Measurements from ENCODE around the gene ERH. TPM values are rescaled to one million over a fixed set of nuclear protein-coding genes. Genes with fewer than 3 reads are reported as not detected.

The ERH gene
- 100 to 1,000 TPM; 108 to 119 (median 115) TPM for total RNA-seq
- 92.1 TPM for total RNA-seq (2013)
- total RNA-seq, result 30.8 to 175 (median 44.0) reads per million in 29 experiments

DNA sequence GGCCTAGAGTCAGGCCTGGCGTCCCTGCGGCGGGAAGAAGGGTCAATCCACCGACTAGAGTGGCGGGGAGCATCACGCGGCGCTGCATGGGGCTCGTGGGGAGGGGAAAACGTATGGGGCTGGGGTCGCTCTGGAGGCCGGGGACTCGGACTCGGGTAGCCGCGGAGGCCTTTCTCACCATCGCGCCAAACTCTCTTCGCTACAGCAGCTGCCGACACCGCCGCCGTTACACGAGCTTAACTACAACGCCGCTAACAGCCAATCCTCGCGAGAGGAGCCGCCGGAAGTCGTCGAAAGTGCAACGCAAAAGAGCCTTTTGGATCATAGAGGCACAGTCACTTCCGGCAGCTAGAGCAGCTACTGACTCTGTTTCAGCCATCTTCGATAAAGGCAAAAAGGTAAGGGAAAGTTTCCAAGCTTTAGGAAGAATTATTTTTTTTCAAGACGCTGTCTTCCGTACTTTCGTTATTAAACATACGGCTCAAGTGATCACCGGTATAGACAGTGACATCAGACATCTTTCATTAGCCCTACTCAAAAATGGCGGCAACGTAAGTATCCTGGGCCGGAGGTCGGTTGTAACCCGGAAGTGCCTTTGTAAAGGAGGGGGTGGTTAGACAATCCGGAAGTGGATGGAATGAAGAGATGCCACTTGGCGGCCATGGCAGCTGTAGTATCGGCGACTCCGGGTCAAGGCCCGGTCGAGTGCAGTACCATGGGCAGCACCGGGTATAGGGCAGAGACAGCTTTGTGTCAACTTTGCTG is at the start of gene ERH, which contains the start of gene SLC39A9:
ERH (minus strand) TSS at position 247 of the 765 bp plus-strand sequence; CDS start at position 181, 66 bp downstream.
SLC39A9 (plus strand) TSS at position 640 of the 765 bp plus-strand sequence. CDS start 678 bp downstream, outside the sequence.
- Histone ChIP-seq H3K4me1 (ENCODE audit: control insufficient read depth in 1 of 2, extremely low read depth in 1 of 2, insufficient read depth in 2 of 2, low read length in 2 of 2) (peaks cover 37 to 44% of the 10 kb centered on the region in 2 experiments), H3K27ac (ENCODE audit: low read length) (peak within 1 kb of the TSS; percentile 90), H3K9me3 (no peaks in the 10 kb centered on the region), H3K27me3 (replicated peaks in 1 of 2; ENCODE audit: control insufficient read depth in 2 of 2, extremely low read depth in 1 of 2, insufficient read depth in 2 of 2, low read length in 1 of 2) (no peaks in the 10 kb centered on the region), H3K4me3 (ENCODE audit: control insufficient read depth in 1 of 2, extremely low read depth in 1 of 2, low read length in 1 of 2) (peak within 1 kb of the TSS; percentile 96 to 99), H3K36me3 (ENCODE audit: control insufficient read depth in 2 of 2, extremely low read depth in 1 of 2, insufficient read depth in 1 of 2, low read length in 1 of 2) (peaks cover 0 to 32% of the 10 kb centered on the region in 2 donors)
- Mint-ChIP-seq H3K36me3 (peaks cover 30% of the 10 kb centered on the region), H3K27ac (peak within 1 kb of the TSS; percentile 99 to 100), H3K4me1 (peaks cover 76 to 81% (median 79%) of the 10 kb centered on the region in 3 donors), H3K9me3 (no peaks in the 10 kb centered on the region), H3K4me3 (peak within 1 kb of the TSS; percentile 92 to 98 (median 94)), H3K27me3 (no peaks in the 10 kb centered on the region)
- peak; percentile 83 to 98 (median 95) for DNase-seq
- WGBS (ENCODE audit: insufficient coverage), result under 1% methylated on average over 34 of the region's 53 CpGs
- CTCF ChIA-PET, result interaction anchor here (0.5 to 1.0 kb wide), 3 partner anchors 13 to 247 kb away, joined by 3 read pairs; no protein-coding TSS in a partner anchor
- POLR2A ChIA-PET, result interaction anchor here in 1 of 2 donors (0.6 to 1.5 kb wide), 2 partner anchors 15 to 22 kb away, joined by 3 read pairs; no protein-coding TSS in a partner anchor
- ATAC-seq (replicated peaks in 1 of 4), result peak; percentile 87 to 89 (median 88)

DNA sequence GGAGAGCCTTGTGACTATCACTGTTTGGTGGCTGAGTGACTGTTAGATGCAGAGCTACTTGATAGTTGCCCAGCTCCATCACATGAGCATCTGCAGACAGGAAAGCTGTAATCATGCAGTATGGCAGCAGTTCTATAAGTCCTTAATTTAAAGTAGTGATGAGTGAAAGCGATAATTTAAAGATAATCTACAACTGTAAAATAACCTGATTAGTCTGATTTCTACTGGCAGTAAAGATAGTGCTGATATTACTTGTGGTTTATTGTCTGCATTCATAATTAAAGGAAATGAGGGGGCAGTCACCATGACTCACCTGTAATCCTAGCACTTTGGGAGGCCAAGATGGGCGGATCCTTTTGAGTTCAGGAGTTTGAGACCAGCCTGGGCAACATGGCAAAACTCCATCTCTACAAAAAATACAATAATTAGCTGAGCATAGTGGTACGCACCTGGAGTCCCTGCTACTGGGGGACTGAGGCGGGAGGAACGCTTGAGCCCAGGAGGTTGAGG is 45.3 kb upstream of the ERH start:
- no peak overlapping the region for H3K27ac ChIP-seq (ENCODE audit: low read length)
- CTCF ChIA-PET, result no interaction called here
- no peak overlapping the region for H3K27ac Mint-ChIP-seq
- no peaks in the 10 kb centered on the region for H3K27me3 ChIP-seq (replicated peaks in 1 of 2; ENCODE audit: control insufficient read depth in 2 of 2, extremely low read depth in 1 of 2, insufficient read depth in 2 of 2, low read length in 1 of 2)
- H3K4me3 ChIP-seq (ENCODE audit: control insufficient read depth in 1 of 2, extremely low read depth in 1 of 2, low read length in 1 of 2), result no peak overlapping the region
- peaks cover 50% of the 10 kb centered on the region for H3K36me3 Mint-ChIP-seq
- H3K4me3 Mint-ChIP-seq, result no peak overlapping the region
- H3K4me1 ChIP-seq (ENCODE audit: control insufficient read depth in 1 of 2, extremely low read depth in 1 of 2, insufficient read depth in 2 of 2, low read length in 2 of 2), result no peaks in the 10 kb centered on the region
- no peak for ATAC-seq (replicated peaks in 1 of 4)
- H3K9me3 Mint-ChIP-seq, result no peaks in the 10 kb centered on the region
- H3K27me3 Mint-ChIP-seq, result no peaks in the 10 kb centered on the region
- peaks cover 5 to 20% of the 10 kb centered on the region in 2 donors for H3K36me3 ChIP-seq (ENCODE audit: control insufficient read depth in 2 of 2, extremely low read depth in 1 of 2, insufficient read depth in 1 of 2, low read length in 1 of 2)
- POLR2A ChIA-PET, result interaction anchor here in 1 of 2 donors (0.6 kb wide), 1 partner anchor 60 kb away, joined by 3 read pairs; no protein-coding TSS in a partner anchor
- H3K9me3 ChIP-seq, result no peaks in the 10 kb centered on the region
- DNase-seq, result no peak
- no CpG with 5 or more reads among the region's 5 CpGs for WGBS (ENCODE audit: insufficient coverage)
- H3K4me1 Mint-ChIP-seq, result peaks cover 0 to 3% (median 2%) of the 10 kb centered on the region in 3 donors

DNA sequence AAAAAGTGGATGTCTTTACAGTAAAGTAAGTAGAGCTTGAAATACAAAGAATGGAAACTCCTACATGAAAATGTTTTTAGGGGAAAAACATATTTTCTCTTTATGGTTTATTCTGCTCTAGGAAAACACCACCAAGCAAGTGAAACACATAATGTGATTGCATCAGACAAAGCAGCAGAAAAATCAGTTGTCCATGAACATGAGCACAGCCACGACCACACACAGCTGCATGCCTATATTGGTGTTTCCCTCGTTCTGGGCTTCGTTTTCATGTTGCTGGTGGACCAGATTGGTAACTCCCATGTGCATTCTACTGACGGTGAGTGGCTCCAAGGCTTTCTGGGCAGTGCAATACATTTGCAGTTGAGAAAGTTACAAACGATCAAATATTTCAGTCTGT is 43.8 kb upstream of the ERH start:
- Histone ChIP-seq H3K36me3 (ENCODE audit: control insufficient read depth in 2 of 2, extremely low read depth in 1 of 2, insufficient read depth in 1 of 2, low read length in 1 of 2) (peaks cover 5 to 19% of the 10 kb centered on the region in 2 donors), H3K4me3 (ENCODE audit: control insufficient read depth in 1 of 2, extremely low read depth in 1 of 2, low read length in 1 of 2) (no peak overlapping the region), H3K4me1 (ENCODE audit: control insufficient read depth in 1 of 2, extremely low read depth in 1 of 2, insufficient read depth in 2 of 2, low read length in 2 of 2) (no peaks in the 10 kb centered on the region), H3K27me3 (replicated peaks in 1 of 2; ENCODE audit: control insufficient read depth in 2 of 2, extremely low read depth in 1 of 2, insufficient read depth in 2 of 2, low read length in 1 of 2) (no peaks in the 10 kb centered on the region), H3K27ac (ENCODE audit: low read length) (no peak overlapping the region), H3K9me3 (no peaks in the 10 kb centered on the region)
- ATAC-seq (replicated peaks in 1 of 4), result no peak
- Mint-ChIP-seq H3K9me3 (no peaks in the 10 kb centered on the region), H3K36me3 (peaks cover 47% of the 10 kb centered on the region), H3K27me3 (no peaks in the 10 kb centered on the region), H3K27ac (no peak overlapping the region), H3K4me3 (no peak overlapping the region), H3K4me1 (peaks cover 0 to 3% (median 2%) of the 10 kb centered on the region in 3 donors)
- POLR2A ChIA-PET, result interaction anchor here in 1 of 2 donors (0.5 kb wide), 1 partner anchor 8 kb away, joined by 3 read pairs; no protein-coding TSS in a partner anchor
- DNase-seq, result no peak
- 93% methylated on average over 5 of the region's 5 CpGs for WGBS (ENCODE audit: insufficient coverage)
- CTCF ChIA-PET, result no interaction called here

DNA sequence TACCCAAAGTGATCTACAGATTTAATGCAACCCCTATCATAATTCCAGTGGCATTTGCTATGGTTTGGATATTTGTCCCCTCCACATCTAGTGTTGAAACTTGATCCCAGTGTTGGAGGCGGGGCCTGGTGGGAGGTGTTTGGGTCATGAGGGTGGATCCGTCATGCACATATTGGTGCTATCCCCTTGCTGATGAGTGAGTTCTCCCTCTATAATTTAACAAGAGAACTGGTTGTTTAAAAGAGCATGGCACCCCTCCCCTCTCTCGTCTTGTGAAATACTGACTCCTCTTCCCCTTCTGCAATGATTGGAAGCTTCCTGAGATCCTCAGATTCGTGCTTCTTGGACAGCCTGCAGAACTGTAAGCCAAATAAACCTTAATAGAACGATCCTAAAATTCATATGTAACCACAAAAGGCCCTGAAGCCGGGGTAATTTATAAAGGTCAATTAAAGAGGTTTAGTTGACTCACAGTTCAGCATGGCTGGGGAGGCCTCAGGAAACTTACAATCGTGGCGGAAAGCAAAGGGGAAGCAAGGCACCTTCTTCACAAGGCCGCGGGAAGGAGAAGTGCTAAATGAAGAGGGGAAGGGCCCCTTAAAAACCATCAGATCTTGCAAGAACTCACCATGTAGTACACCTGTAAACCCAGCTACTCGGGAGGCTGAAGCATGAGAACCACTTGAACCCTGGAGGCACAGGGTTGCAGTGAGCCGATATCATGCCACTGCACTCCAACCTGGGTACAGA is 41.6 kb upstream of the ERH start:
- Mint-ChIP-seq H3K36me3 (peaks cover 40% of the 10 kb centered on the region), H3K27ac (no peak overlapping the region), H3K9me3 (no peaks in the 10 kb centered on the region), H3K4me1 (peaks cover 3 to 10% (median 4%) of the 10 kb centered on the region in 3 donors), H3K27me3 (no peaks in the 10 kb centered on the region), H3K4me3 (no peak overlapping the region)
- CTCF ChIA-PET, result no interaction called here
- POLR2A ChIA-PET, result no interaction called here
- Histone ChIP-seq H3K4me1 (ENCODE audit: control insufficient read depth in 1 of 2, extremely low read depth in 1 of 2, insufficient read depth in 2 of 2, low read length in 2 of 2) (no peaks in the 10 kb centered on the region), H3K4me3 (ENCODE audit: control insufficient read depth in 1 of 2, extremely low read depth in 1 of 2, low read length in 1 of 2) (no peak overlapping the region), H3K27ac (ENCODE audit: low read length) (no peak overlapping the region), H3K36me3 (ENCODE audit: control insufficient read depth in 2 of 2, extremely low read depth in 1 of 2, insufficient read depth in 1 of 2, low read length in 1 of 2) (peaks cover 5 to 19% of the 10 kb centered on the region in 2 donors), H3K27me3 (replicated peaks in 1 of 2; ENCODE audit: control insufficient read depth in 2 of 2, extremely low read depth in 1 of 2, insufficient read depth in 2 of 2, low read length in 1 of 2) (no peaks in the 10 kb centered on the region), H3K9me3 (no peaks in the 10 kb centered on the region)
- DNase-seq (no peak), ATAC-seq (replicated peaks in 1 of 4) (no peak)
- 100% methylated on average over 2 of the region's 12 CpGs for WGBS (ENCODE audit: insufficient coverage)

DNA sequence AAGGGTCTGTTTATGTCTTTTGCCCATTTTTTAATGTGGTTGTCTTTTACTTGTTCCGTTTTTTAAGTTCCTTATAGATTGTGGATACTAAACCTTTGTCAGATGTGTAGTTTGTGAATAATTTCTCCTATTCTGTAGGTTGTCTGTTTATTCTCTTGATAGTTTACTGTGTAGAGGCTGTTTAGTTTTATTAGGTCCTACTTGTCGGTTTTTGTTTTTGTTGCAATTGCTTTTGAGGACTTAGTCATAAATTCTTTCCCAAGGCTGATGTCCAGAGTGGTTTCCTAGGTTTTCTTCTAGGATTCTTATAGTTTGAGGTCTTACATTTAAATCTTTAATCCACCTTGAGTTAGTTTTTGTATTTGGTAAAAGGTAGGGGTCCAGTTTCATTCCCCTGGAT is 34.3 kb upstream of the ERH start:
- Histone ChIP-seq H3K4me3 (ENCODE audit: control insufficient read depth in 1 of 2, extremely low read depth in 1 of 2, low read length in 1 of 2) (no peak overlapping the region), H3K9me3 (no peaks in the 10 kb centered on the region), H3K36me3 (ENCODE audit: control insufficient read depth in 2 of 2, extremely low read depth in 1 of 2, insufficient read depth in 1 of 2, low read length in 1 of 2) (peaks cover 2 to 9% of the 10 kb centered on the region in 2 donors), H3K27ac (ENCODE audit: low read length) (no peak overlapping the region), H3K27me3 (replicated peaks in 1 of 2; ENCODE audit: control insufficient read depth in 2 of 2, extremely low read depth in 1 of 2, insufficient read depth in 2 of 2, low read length in 1 of 2) (no peaks in the 10 kb centered on the region), H3K4me1 (ENCODE audit: control insufficient read depth in 1 of 2, extremely low read depth in 1 of 2, insufficient read depth in 2 of 2, low read length in 2 of 2) (no peaks in the 10 kb centered on the region)
- H3K36me3 Mint-ChIP-seq, result peaks cover 43% of the 10 kb centered on the region
- no CpG with 5 or more reads among the region's 2 CpGs for WGBS (ENCODE audit: insufficient coverage)
- no peaks in the 10 kb centered on the region for H3K27me3 Mint-ChIP-seq
- no peak overlapping the region for H3K4me3 Mint-ChIP-seq
- DNase-seq (no peak), ATAC-seq (replicated peaks in 1 of 4) (no peak)
- POLR2A ChIA-PET, result no interaction called here
- H3K9me3 Mint-ChIP-seq, result peaks cover 0 to 3% (median 0%) of the 10 kb centered on the region in 3 donors
- CTCF ChIA-PET, result no interaction called here
- peaks cover 16 to 18% (median 18%) of the 10 kb centered on the region in 3 donors for H3K4me1 Mint-ChIP-seq
- no peak overlapping the region for H3K27ac Mint-ChIP-seq
